HG02759 (cell line): Measurements from ENCODE around the gene A1BG.
"Not testable (repeated sequence)": the region's sequence is repeated elsewhere in the genome, so short reads cannot be mapped to it uniquely, and the experiment has no call there.

ENCODE experiments used
- ATAC-seq: cut with Tn5 transposase; IDR thresholded peaks from one replicate; pipeline ENCODE4 v1.9.1; 2021; ENCODE audit warnings: mild to moderate bottlenecking, moderate library complexity; ENCODE audit not compliant: unreplicated experiment

Gene A1BG

DNA sequence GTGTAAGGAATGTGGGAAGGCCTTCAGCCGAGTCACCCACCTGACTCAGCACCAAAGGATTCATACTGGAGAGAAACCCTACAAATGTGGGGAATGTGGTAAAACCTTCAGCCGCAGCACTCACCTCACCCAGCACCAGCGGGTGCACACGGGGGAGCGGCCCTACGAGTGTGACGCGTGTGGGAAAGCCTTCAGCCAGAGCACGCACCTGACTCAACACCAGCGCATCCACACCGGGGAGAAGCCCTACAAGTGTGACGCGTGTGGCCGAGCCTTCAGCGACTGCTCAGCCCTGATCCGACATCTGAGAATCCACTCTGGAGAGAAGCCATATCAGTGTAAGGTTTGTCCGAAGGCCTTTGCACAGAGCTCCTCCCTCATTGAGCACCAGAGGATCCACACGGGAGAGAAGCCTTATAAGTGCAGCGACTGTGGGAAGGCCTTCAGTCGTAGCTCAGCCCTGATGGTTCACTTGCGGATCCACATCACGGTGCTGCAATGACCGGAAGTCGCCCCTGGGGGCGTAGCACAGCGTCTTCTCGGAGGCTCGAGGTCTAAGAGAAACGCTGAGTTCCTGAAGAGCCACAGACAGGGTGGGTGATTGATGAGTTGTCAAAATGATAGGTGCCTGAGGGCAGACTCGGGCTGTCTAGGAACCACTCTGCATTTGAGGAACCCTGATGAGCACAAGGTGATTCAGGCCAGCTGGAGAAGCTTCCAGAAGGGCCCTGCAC is 14.3 kb downstream of the A1BG start:
- no peak for ATAC-seq

DNA sequence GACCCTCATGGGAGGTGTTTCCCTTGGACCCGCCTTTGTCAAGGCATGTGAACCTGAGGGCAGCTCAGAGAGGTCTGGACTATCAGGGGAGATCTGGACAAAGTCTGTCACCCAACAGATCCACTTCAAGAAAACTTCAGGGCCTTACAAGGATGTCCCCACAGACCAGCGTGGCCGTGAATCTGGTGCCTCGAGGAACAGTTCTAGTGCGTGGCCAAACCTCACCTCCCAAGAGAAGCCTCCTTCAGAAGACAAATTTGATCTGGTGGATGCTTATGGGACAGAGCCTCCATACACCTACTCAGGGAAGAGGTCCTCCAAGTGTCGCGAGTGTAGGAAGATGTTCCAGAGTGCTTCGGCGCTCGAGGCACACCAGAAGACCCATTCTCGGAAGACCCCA is 15.0 kb downstream of the A1BG start:
- ATAC-seq, result no peak

DNA sequence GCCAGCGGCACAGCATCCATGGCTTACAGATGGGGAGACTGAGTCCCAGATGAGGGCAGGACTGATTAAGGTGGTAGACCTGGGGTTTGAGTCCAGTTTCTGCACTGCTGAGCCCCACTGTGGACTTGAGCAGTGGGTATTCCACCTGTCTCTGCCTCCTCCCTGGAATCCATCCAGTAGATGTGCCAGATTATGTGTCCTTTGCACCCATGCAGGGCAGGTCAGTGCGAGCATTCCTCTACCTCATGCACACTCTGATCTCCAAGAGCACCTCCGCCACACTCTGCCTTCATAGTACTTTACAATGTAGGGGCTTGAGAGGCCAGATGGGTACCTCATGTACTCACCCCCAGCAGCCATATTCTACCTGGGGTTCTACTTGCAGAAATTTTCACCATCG is 16.5 kb downstream of the A1BG start:
- ATAC-seq, result no peak

DNA sequence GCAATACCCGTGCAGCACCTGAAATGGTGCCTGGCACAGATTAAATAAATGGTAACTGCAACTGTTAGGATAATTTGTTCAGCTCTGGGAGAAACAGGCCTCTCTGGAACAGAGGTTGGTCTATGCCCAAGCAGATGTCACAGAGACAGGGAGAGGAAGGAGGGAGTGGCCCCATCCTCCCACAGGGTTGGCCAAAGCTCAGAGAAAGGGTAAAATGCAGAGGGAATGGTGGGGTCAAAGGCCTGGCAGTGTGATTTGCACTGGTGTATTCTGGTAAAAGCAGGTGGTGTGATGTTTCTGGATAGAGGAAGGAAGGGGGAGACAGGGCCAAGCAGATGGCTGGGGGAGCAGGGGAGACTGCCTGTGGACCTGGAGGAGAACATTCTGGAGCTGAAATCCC is 17.1 kb downstream of the A1BG start:
- no peak for ATAC-seq

DNA sequence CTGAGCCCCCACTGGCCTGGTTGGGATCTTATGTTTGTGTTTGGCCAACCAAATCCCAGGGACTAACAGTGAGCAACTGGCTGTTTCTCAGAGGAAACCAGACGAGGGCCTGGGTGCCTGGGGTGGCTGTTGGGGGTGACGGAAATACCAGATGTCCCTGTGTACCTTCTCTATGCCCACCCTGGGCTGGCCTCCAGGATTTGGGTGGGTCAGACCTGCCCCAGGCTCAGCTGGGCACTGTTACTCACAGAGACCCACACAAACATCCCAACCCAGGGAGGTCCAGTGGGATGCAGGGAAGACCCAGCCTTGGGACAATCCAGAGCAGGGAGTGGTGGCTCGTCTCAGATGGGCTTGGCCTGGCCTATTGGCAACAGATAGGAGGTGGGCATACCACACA is 17.7 kb downstream of the A1BG start:
- no peak for ATAC-seq

DNA sequence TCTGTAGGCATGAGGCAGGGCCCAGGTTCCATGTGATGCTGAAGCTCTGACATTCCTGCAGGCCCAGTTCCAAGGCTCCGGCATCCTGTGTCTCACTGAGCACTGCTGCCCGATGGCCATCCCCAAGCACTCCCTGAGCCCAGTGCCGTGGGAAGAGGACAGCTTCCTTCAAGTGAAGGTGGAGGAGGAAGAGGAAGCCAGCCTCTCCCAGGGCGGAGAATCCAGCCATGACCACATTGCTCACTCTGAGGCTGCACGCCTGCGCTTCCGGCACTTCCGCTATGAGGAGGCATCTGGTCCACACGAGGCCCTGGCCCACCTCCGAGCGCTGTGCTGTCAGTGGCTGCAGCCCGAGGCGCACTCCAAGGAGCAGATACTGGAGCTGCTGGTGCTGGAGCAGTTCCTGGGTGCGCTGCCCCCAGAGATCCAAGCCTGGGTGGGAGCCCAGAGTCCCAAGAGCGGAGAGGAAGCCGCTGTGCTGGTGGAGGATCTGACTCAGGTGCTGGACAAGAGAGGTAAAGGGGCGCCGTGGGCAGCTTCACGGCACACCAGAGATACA is 18.5 kb downstream of the A1BG start:
- ATAC-seq, result no peak

DNA sequence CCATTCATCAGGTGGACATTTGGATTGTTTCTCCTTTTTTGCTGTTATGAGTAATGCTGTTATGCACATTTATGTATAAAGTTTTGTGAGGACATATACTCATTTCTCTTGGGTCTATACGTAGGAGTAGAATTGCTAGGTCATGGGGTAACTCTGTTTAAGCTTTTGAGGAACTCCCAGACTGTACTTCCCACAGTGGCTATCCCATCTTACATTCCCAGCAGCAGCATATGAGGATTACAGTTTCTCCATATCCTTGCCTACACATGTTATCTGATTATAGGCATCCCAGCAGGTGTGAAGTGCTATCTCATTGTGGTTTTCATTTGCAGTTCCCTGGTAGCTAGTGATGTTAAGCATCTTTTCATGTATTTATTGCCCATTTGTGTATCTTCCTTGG is 20.6 kb downstream of the A1BG start:
- ATAC-seq, result no peak

DNA sequence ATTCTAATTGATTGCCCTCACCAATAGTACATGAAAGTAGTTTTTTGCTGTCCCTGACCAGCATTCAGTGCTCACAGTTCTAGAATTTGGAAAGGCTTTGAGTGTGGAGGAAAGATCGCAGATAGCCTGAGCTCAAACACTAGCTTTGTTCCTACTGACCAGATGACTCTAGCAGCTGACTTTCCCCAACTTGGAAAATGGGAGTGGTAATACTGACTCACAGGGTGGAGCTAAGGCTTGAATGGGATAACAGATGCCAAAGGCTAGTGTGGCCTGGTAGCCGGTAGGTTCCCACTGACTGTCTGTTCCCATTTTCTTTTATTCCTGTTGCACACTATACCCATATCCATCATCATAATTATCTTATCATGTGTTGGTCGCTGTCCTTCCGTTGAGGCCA is 22.8 kb downstream of the A1BG start:
- ATAC-seq, result no peak

DNA sequence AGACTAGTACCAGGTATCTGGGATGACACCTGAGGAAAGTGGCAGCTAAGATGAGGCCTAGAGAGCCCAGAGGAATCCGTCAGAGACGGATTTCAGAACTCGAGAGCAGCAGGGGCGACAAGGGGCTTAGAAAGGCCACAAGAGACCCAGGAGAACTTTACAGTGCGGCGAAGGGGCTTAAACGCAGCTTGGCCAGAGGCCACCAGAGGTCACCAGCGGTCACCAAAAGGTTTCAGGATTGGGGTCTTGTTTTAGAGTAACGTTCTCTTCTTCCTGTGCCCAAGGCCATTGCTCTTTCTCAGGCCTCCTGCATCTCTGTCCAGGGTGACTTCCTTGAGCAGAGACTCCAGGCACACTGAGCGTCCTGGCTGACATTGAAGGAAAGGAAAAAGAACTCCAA is 24.3 kb downstream of the A1BG start:
- ATAC-seq, result no peak

DNA sequence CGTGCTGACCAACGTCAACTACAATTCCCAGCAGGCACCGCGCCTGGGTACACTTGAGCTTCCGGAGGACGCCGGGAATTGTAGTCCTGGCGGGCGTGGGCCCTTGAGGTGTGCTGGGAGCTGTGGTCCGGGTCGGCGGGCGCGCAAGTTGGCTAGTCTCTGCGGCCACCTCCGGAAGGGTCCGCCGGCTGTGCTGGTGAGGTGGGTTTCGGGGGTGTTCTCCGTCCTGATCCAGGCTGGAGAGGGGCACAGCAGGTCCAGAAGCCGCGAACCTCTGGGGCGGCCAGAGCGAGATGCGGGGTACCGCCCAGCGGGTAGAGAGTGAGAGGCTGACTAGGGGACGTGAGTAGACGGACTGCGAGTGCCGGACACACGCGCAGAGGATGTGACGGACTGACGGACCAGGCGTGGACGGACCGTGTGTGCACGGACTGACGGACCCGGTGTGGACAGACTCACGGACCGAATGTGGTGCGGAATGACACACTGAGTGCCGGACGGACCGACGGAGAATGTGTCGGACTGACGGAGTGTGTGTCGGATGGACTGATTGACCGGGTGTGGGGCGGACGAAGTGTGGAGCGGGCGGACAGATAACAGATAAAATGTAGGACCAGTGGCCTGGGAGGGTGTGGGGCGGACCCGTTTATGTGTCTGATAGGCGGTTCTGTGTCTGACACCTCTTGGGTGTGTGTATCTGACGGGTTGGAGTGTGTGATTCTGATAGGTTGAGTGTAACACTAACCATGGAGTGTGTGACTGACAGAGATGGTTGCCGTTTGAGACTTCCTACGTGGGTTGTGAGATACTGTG is 26.2 kb downstream of the A1BG start, which contains the start of gene ZSCAN22:
ZSCAN22 (plus strand) TSS at position 81 of the 813 bp plus-strand sequence. CDS start 7,809 bp downstream, outside the sequence.
- peak; percentile 96 for ATAC-seq

DNA sequence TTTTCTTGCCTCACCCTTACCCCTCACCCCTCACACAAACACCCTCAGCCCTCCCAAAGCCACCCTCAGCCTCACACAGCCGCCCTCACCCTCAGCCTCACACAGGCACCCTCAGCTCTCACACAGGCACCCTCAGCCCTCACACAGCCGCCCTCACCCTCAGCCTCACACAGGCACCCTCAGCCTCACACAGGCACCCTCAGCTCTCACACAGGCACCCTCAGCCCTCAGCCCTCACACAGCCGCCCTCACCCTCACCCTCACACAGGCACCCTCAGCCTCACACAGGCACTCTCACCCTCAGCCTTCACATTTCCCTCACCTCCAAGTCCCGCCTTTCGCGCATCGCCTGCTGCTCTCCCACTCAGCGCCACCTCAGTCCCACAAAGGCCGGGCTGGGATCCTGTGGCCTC is 26.8 kb downstream of the A1BG start:
- no peak for ATAC-seq

DNA sequence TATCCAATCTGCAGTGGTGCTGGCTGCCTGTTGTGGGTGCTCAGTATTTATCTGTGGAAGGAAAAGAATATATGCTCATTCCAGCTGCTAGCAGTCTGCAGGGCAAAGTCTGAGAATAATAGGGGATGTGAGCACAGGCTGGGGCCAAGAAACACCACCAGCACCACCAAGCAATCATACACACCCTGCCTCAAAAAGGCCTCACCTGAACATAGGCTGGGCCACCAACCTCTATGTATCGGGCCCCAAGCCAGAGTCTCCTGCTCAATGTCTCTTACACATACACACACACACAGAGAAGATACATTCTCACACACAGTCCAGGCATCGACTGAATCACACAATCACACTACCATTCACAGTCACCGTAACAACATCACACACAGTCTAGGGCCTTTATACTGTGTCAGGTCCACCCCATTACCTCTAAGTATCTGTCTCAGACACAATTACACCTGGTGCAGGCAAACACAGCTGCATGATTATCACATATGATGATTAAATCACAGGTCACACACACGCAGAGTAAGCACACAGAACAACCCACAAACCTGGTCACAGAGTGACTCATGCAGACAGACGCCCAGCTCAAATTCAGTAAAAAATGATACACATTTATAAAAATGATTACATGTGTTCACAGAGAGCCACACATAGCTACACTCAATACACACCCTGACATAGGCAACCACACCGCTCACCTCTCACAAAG is 27.8 kb downstream of the A1BG start:
- ATAC-seq, result no peak

DNA sequence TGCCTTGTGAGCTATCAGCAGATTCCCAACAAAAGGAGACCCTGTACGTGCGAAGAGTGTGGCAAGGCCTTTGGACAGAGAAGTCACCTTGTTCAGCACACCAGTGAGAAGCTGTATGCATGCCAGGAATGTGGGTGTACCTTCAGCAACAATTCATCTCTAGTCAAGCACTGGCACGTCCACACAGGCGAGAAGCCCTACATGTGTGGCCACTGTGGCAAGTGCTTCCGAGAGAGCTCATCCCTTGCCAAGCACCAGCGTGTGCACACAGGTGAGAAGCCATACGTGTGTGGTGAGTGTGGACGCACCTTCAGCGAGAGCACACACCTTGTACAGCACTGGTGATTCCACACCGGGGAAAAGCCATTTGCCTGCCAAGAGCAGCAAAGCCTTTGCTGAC is 34.1 kb downstream of the A1BG start:
- ATAC-seq, result no peak

DNA sequence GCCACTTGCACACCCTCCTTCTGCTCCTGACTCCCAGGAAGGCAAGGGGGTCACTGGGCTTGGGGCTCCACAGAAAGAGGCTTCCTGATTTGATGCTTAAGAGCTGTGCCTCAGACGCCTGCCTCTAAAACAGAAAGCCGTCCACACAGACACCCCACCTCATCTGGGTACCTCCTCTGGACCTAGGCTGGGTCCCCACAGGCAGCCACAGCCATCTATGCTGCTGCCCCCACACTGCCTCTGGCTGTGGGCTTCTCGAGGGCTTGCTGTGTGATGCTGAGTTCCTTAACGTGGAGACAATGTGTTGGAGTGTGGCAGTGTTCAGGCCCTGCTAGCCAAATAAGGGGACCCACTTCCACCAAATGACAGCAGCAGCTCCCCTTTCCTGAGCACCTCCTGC is 35.0 kb downstream of the A1BG start:
- no peak for ATAC-seq

DNA sequence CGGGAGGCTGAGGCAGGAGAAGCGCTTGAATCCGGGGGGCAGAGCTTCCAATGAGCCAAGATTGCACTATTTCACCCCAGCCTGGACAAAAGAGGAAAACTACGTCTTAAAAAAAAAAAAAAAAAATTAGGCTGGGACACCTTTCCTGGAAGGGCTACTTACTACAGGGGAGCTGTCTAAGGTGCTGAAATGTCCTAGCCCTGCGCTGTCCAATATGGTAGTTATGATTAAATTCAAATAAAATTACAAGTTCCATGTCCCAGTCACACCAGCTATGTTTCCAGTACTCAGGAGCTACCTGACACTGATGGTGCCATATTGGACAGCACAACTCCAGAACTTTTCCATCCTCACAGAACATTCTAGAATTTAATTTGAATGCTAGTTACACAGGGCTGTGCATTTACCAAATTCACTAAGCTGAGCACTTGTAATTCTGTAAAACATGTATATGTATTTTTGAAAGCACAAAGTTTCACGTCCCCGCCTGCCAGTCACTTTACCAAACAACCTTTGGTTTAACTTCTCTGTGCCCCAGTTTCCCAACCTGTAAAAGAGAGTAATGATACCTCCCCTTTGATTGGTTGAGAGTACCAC is 35.7 kb downstream of the A1BG start:
- no peak for ATAC-seq

DNA sequence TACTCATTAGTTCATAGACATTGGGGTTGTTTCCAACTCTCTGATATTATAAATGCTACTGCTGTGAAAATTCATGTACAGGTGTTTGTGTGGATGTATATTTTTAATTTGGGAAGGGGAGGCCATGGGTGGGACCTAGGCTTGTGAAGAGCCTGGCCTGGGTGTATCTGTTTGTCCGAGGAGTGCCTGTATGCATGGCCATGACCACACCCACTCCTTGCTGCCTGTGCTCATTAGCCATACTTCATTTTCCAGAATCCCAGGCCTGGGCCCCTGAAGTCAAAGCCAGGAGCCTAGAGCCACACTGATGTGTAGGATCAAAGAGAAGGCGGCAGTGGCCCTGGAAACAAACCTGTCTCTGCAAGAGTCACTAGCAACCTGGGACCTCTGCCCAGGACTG is 37.7 kb downstream of the A1BG start:
- ATAC-seq, result no peak

DNA sequence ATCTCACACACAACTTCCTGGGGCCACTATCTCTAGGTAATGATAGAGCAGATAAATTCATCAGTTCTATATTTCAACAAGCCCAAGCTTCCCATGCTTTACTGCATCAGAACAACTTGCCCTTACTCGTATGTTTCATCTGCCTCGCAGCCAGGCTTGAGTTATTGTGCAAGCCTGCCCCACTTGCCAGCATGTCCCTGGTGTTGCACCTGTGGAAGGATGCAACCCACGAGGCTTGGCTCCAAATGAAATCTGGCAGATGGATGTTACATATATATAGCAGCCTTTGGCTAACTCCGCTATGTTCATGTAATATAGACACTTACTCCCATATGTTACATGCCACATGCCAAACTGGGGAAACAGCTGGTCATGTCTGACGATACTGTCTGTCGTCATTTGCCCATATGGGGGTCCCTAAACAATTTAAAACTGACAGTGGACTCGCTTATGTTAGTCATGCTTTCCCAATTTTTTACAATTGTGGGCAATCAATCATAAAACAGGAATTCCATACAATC is 41.9 kb downstream of the A1BG start:
- ATAC-seq, result no peak

DNA sequence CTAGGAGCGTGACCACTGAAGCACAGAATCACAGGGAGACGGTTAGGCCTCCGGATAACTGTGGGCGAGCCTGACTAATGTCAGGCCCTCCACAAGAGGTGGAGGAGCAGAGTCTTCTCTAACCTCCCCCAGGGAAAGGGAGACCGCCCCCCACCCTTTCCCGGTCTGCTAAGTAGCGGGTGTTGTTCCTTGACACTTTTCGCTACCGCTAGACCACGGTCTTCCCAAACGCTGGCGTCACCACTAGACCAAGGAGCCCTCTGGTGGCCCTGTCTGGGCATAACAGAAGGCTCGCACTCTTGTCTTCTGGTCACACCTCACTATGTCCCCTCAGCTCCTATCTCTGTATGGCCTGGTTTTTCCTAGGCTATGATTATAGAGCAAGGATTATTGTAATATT is 42.6 kb downstream of the A1BG start:
- ATAC-seq, result not testable (repeated sequence)

DNA sequence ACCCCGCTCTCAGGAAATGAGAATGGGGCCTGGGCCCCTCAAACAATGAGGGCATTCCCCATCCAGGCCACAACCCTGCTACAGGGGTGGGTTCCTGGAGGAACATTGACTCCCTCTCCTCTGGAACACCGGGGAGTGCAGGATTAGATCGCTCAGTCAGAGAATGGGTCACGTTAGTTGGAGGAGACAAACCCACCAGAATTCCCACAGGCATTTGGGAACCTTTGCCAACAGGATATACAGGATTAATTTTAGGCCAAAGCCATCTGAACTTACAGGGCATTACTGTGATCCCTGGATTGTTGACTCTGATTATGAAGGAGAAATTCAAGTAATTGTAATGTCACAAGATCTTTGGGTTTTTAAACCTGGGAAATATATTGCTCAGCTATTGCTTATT is 45.6 kb downstream of the A1BG start:
- no peak for ATAC-seq

DNA sequence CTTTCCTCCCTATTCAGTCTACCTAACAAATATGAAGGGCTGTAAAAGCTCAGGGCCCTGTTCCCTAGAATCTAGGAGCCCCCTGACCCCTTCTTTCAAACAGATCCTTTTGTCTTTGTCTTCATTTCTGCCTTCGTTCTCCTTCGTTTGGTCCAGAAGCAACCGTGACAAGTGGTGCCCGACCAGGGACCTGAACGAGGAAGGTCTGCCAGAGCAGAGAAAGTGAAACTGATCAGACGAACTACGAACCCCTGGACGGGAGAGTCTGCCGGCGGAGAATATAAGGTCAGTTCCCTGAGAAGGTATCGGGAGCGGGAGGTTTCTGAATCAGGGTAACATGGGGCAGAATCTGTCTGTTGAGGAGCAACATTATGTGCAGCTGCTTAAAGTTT is 47.4 kb downstream of the A1BG start:
- no peak for ATAC-seq
